GM19328 (cell line): ENCODE results near the gene RIMBP2.

Experiments
- ATAC-seq: cut with Tn5 transposase; IDR thresholded peaks from one replicate; pipeline ENCODE4 v1.9.1; 2021; ENCODE audit warnings: mild to moderate bottlenecking, moderate library complexity; ENCODE audit not compliant: unreplicated experiment

RIMBP2 gene

GRCh38 chr12:130455161-130455560 lies 260.9 kb downstream of the RIMBP2 start:
- no peak for ATAC-seq

DNA sequence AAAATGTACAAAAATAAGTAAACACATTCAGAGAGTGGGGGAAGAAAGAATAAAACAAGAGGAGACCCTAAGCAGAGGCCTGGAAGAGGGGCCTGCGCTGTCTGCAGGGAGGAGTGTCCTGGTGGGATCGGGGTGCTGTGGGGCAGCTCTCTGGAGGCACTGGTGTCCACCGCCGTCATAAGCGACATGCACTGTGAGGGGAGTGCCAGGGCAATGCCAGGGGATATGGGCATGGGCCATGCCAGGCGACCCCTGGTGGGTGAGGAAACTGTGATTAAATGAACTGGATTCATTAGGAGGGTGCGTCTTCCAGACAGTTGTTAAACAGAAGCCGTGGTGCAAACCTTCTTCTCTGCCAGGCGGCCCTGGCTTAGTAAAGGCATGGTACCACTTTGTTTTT lies 261.8 kb downstream of the RIMBP2 start:
- no peak for ATAC-seq

- no peak for ATAC-seq
These were observed 263.6 kb downstream of the RIMBP2 start for GRCh38 chr12:130452546-130452945.

DNA sequence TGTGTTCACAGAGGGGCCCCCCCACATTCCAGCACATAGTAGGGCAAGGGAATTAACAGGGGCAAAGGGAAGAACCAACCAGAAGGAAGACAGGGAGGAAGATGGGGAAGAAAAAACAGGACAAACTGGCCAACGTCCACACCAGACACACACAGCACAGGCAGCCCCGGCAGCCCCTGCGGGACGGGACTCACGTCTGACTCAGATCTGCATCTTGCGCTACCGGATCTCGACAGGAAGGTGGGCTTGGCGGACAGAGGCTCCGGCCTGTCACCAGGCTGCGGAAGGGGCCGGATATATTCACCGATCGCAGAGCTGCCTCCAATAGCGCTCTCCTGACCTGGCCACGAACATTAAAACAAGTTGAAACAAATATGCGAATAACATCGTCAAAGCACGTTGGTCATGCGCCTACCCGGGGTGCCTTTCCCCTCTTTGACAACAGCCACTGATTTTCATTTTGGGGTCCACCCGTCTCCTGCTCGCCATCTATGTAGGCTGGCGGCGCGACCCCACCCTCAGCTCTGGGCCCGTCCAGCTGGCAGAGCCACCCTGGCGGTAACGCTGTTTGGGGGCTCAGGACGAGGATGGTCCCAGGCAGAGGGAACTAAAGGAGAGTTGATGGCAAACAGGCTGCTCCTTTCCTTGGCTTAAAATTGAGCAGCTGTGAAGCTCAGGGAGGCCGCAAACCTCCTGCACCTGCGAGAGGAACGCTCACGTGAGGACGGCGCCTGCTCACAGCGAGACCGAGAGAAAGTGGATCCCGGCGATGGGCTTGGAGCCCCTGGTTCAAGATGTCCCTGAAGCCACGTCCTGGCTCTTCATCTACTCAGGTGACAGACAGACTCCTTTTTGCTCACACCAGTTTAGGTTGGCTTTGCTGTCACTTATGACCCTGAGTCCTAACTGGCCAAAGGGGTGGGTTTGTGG lies 264.8 kb downstream of the RIMBP2 start:
- ATAC-seq: no peak

GRCh38 chr12:130449291-130449690 lies 266.8 kb downstream of the RIMBP2 start:
- ATAC-seq: no peak

GRCh38 chr12:130448044-130448821 lies 267.9 kb downstream of the RIMBP2 start:
- ATAC-seq: no peak

- no peak for ATAC-seq
These were observed 268.5 kb downstream of the RIMBP2 start for GRCh38 chr12:130447655-130447965.

DNA sequence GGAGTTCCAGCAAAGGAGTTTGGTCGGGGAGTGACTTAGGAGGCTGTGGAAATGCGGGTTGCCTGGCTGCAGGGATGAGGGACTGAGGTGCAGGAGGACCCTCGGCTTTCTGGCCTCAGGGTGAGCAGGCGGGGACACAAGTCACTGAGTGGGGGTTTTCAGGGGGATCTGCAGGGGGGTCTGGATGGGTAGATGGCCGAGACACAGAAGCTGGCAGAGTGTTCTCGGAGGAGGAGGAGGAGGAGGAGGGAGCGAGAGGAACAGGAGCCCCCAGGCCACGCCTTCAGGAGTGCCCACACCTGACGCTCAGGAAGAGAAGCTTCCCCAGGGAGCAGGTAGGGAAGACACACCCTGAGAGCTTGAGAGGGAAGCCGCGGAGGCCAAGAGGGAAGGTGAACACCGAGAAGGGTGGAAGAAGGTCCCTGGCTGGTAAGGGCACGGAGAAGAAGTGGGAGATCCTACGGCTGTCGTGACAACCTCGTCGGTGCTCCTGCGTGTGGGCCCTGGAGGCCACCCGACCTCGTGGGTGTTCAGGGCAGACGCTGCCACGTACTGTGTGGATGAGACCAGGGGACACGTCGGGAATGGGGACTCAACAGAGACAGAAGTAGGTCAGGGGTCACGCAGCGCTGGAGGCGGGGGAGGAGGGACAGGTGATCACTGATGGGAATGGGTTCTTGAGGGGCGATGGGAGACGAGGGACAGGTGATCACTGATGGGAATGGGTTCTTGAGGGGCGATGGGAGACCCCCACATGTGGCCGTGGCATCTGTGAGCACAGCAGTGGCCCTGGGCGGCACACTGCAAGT lies 269.0 kb downstream of the RIMBP2 start:
- no peak for ATAC-seq

- ATAC-seq: no peak
These were observed 271.1 kb downstream of the RIMBP2 start for GRCh38 chr12:130444986-130445385.

- ATAC-seq: no peak
These were observed 272.0 kb downstream of the RIMBP2 start for GRCh38 chr12:130444061-130444460.

- no peak for ATAC-seq
These were observed 274.0 kb downstream of the RIMBP2 start for GRCh38 chr12:130441771-130442760.

- no peak for ATAC-seq
These were observed 275.6 kb downstream of the RIMBP2 start for GRCh38 chr12:130440411-130441080.

GRCh38 chr12:130439250-130439649 lies 276.8 kb downstream of the RIMBP2 start:
- no peak for ATAC-seq

GRCh38 chr12:130438711-130439110 lies 277.4 kb downstream of the RIMBP2 start:
- ATAC-seq: no peak

DNA sequence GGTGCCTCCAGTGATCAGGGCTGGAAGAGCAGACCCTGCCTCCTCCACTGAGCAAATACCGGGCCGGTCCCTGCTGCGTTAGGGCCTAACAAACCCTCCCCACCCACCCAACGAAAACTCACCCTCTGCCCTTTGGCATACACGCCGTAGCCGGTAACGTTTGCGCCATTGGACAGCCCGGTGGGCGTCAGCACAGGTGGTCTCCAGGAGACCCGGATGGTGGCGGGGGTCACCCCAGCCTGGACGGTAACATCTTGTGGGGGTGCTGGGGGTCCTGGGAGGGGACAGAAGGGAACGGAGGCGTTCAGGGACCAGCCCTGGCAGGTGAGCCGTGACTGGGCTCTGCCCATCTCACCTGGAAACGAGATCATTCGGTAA lies 277.9 kb downstream of the RIMBP2 start:
- no peak for ATAC-seq

GRCh38 chr12:130437555-130438242 lies 278.4 kb downstream of the RIMBP2 start:
- no peak for ATAC-seq

DNA sequence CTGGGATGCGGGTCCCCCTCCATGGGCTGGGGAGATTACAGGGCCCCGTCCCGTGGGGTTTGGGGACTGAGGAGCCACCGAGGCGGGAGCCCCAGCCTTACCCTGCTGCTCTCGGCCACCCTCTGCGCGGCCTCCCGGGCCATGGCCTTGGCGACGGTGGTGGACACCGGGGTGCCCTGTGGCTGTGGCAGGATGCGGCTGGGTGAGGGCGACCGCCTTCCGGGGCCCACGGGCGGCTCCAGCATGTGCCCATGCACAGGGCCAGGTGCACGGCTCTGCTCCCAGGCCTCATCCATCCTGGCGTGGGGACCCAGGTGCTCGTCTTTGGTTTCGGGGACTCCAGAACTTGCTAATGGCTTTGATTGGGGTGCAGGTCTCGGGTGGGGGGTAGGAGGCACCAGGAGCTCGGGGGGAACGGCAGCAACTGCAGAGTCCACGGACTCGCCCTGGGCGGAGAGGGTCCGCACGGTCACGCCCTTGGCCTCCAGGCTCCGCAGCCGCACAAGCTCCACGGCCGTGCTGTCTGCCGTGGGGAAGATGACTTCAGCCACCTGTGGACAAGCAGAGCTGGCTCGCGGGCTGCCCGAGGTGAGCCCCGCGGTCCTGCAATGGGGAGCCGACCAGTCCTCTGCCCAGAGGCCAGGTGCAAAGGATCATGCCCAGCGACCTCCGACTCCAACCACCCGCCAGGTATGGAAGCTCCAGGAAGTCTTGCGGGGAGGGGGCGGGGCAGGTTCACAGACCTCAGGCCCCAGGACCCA lies 279.2 kb downstream of the RIMBP2 start:
- no peak for ATAC-seq

- ATAC-seq: no peak
These were observed 280.3 kb downstream of the RIMBP2 start for GRCh38 chr12:130435826-130436225.
